H1 (cell line): ENCODE data around the gene TINAG. TPM values are rescaled to one million over a fixed set of nuclear protein-coding genes. Genes with fewer than 3 reads are reported as not detected.
A peak's percentile ranks its signal among the peaks of the same experiment; 100 is the strongest.

Experiments used
- CTCF ChIA-PET: fragments of 300-600 bp; sonication (Branson Sonifier 250); formaldehyde crosslinking; loops from one replicate; lab custom pipeline; 2021; ENCODE audit not compliant: partially characterized antibody; lab: Charles Lee
- POLR2A ChIA-PET: fragments of 300-600 bp; sonication (Branson Sonifier 250); formaldehyde crosslinking; loops from one replicate; lab custom pipeline; 2021; ENCODE audit warnings: inconsistent platforms; ENCODE audit not compliant: partially characterized antibody; lab: Charles Lee
- DNase-seq, 2 experiments: peaks; one replicate each; pipeline versions ENCODE4 v3.0.0 to v3.0.0-alpha.2; 2010 to 2022; ENCODE audit warnings: low spot score in 2 of 2, low read depth in 1 of 2, mixed read lengths in 1 of 2
- FAIRE-seq: peaks from 2 replicates; lab custom pipeline; 2011; peaks lifted over from hg19 to GRCh38; lab: Jason Lieb, UNC
- H2AFZ ChIP-seq: 2 replicates; pipeline ENCODE4 v1.8.1; 2012; ENCODE audit warnings: low read length, inconsistent platforms
- H2AK5ac ChIP-seq: 2 replicates; pipeline ENCODE4 v1.6.1; 2013; ENCODE audit warnings: low read depth, low read length
- H2BK120ac ChIP-seq: replicated peaks from 2 replicates; pipeline ENCODE3; 2013; ENCODE audit warnings: low read depth, low read length, inconsistent platforms
- H2BK12ac ChIP-seq: 2 replicates; pipeline ENCODE4 v1.6.1; 2013; ENCODE audit warnings: low read depth, low read length
- H2BK15ac ChIP-seq: 2 replicates; pipeline ENCODE4 v1.6.1; 2013; ENCODE audit warnings: low read length
- H2BK20ac ChIP-seq: 2 replicates; pipeline ENCODE4 v1.6.1; 2013; ENCODE audit warnings: low read length
- H2BK5ac ChIP-seq: 2 replicates; pipeline ENCODE4 v1.6.1; 2013; ENCODE audit warnings: low read depth, low read length
- H3K14ac ChIP-seq: 2 replicates; pipeline ENCODE4 v1.6.1; 2013; ENCODE audit warnings: inconsistent platforms; ENCODE audit not compliant: insufficient read length
- H3K18ac ChIP-seq: 2 replicates; pipeline ENCODE4 v1.6.1; 2013; ENCODE audit warnings: low read length; ENCODE audit errors: extremely low read depth
- H3K23ac ChIP-seq: 2 replicates; pipeline ENCODE4 v1.6.1; 2013; ENCODE audit warnings: inconsistent platforms; ENCODE audit not compliant: insufficient read length
- H3K23me2 ChIP-seq: 2 replicates; pipeline ENCODE4 v1.6.1; 2013; ENCODE audit warnings: low read depth, low read length
- H3K27ac ChIP-seq: 2 replicates; pipeline ENCODE4 v1.6.1; 2011; ENCODE audit warnings: low read depth, low read length, inconsistent platforms
- H3K27me3 ChIP-seq, 4 experiments: replicated peaks in 1 of 4; 1 replicate in 1 of 4; 2 replicates in 3 of 4; pipeline versions ENCODE4 v1.6.1 to v1.8.1; 2011 to 2013; ENCODE audit warnings: low read length in 3 of 4, mild to moderate bottlenecking in 3 of 4, inconsistent platforms in 2 of 4, mixed read lengths in 2 of 4, moderate library complexity in 1 of 4; ENCODE audit not compliant: control insufficient read depth in 3 of 4, insufficient read depth in 3 of 4; ENCODE audit errors: extremely low read depth in 1 of 4
- H3K36me3 ChIP-seq, 4 experiments: 2 replicates each; pipeline versions ENCODE4 v1.6.1 to v1.8.1; 2011 to 2013; ENCODE audit warnings: mild to moderate bottlenecking in 4 of 4, low read length in 3 of 4, moderate library complexity in 2 of 4, control low read depth in 1 of 4, inconsistent platforms in 1 of 4; ENCODE audit not compliant: insufficient read depth in 4 of 4, control insufficient read depth in 2 of 4
- H3K4ac ChIP-seq: replicated peaks from 2 replicates; pipeline ENCODE3; 2013; ENCODE audit warnings: low read length, low read depth, mixed read lengths, inconsistent platforms; ENCODE audit not compliant: insufficient read length
- H3K4me1 ChIP-seq, 4 experiments: replicated peaks in 1 of 4; 1 replicate in 1 of 4; 2 replicates in 3 of 4; pipeline versions ENCODE4 v1.6.1 to v1.8.1; 2011 to 2013; ENCODE audit warnings: low read length in 3 of 4, inconsistent platforms in 2 of 4, mixed read lengths in 1 of 4; ENCODE audit not compliant: insufficient read depth in 4 of 4, control insufficient read depth in 3 of 4
- H3K4me2 ChIP-seq, 2 experiments: 2 replicates each; pipeline versions ENCODE4 v1.6.1 to v1.8.1; 2011 to 2013; ENCODE audit warnings: low read depth in 2 of 2, low read length in 2 of 2, control low read depth in 1 of 2, inconsistent platforms in 1 of 2, mild to moderate bottlenecking in 1 of 2; ENCODE audit not compliant: insufficient read depth in 1 of 2
- H3K4me3 ChIP-seq, 4 experiments: fragments of 200-600, 300-600 bp in 1 of 4; sonication (generic), shearing (Covaris generic), sonication (Bioruptor Twin) in 1 of 4; 2 replicates each; pipeline versions ENCODE4 v1.5.1 to v1.8.1; 2011 to 2016; ENCODE audit warnings: low read length in 4 of 4, low read depth in 3 of 4, control low read depth in 2 of 4, inconsistent platforms in 2 of 4, mild to moderate bottlenecking in 2 of 4, mixed read lengths in 1 of 4, moderate library complexity in 1 of 4; ENCODE audit not compliant: insufficient read depth in 2 of 4; ENCODE audit errors: extremely low read depth in 1 of 4
- H3K56ac ChIP-seq: replicated peaks from 2 replicates; pipeline ENCODE3; 2013; ENCODE audit warnings: low read depth, mild to moderate bottlenecking, mixed read lengths, low read length, inconsistent platforms; ENCODE audit not compliant: insufficient read length
- H3K79me1 ChIP-seq: 2 replicates; pipeline ENCODE4 v1.6.1; 2013; ENCODE audit warnings: low read depth, low read length, control low read depth
- H3K79me2 ChIP-seq, 2 experiments: 2 replicates each; pipeline versions ENCODE4 v1.6.1 to v1.8.1; 2012 to 2013; ENCODE audit warnings: low read length in 2 of 2, mild to moderate bottlenecking in 2 of 2, inconsistent platforms in 1 of 2; ENCODE audit not compliant: insufficient read depth in 2 of 2, control insufficient read depth in 1 of 2
- H3K9ac ChIP-seq, 4 experiments: replicated peaks in 1 of 4; 1 replicate in 1 of 4; 2 replicates in 3 of 4; pipeline versions ENCODE4 v1.6.1 to v1.8.1; 2011 to 2013; ENCODE audit warnings: low read depth in 3 of 4, low read length in 3 of 4, control low read depth in 2 of 4, mild to moderate bottlenecking in 2 of 4, moderate library complexity in 2 of 4, inconsistent platforms in 1 of 4; ENCODE audit errors: extremely low read depth in 1 of 4
- H3K9me3 ChIP-seq, 2 experiments: 2 replicates each; pipeline versions ENCODE4 v1.6.1 to v1.8.1; 2012 to 2013; ENCODE audit warnings: mild to moderate bottlenecking in 2 of 2, moderate library complexity in 2 of 2, control low read depth in 1 of 2, inconsistent platforms in 1 of 2, low read depth in 1 of 2, low read length in 1 of 2, mixed read lengths in 1 of 2; ENCODE audit not compliant: insufficient read depth in 2 of 2
- H4K20me1 ChIP-seq, 2 experiments: replicated peaks in 1 of 2; 2 replicates each; pipeline versions ENCODE3 to v1.8.1; 2011 to 2013; ENCODE audit warnings: inconsistent platforms in 2 of 2, low read length in 2 of 2, mild to moderate bottlenecking in 1 of 2; ENCODE audit not compliant: insufficient read depth in 2 of 2, control insufficient read depth in 1 of 2
- H4K5ac ChIP-seq: 2 replicates; pipeline ENCODE4 v1.6.1; 2013; ENCODE audit warnings: low read length, low read depth, mixed read lengths, inconsistent platforms; ENCODE audit not compliant: insufficient read length
- H4K8ac ChIP-seq: 2 replicates; pipeline ENCODE4 v1.8.0; 2013; ENCODE audit warnings: mild to moderate bottlenecking, moderate library complexity, low read length, inconsistent platforms; ENCODE audit not compliant: insufficient read depth; ENCODE audit errors: extremely low read depth
- H4K91ac ChIP-seq: replicated peaks from 2 replicates; pipeline ENCODE3; 2013; ENCODE audit warnings: low read length, mixed read lengths, inconsistent platforms; ENCODE audit not compliant: insufficient read length
- CBX5 ChIP-seq: fragments of 300-800, 300-1000 bp; sonication (generic); IDR thresholded peaks from 2 replicates; pipeline ENCODE4 v1.7.1; 2016; ENCODE audit warnings: antibody characterized with exemption, low read length, low read depth
- EGR1 ChIP-seq: IDR thresholded peaks from 2 replicates; pipeline ENCODE4 v1.6.1; 2011; ENCODE audit warnings: low read depth, low read length, borderline replicate concordance
- EZH2 ChIP-seq: fragments of 200-600 bp; sonication (generic); IDR thresholded peaks from 2 replicates; pipeline ENCODE4 v1.7.1; 2012; ENCODE audit warnings: low read depth, mild to moderate bottlenecking, moderate library complexity, low read length, inconsistent platforms; ENCODE audit not compliant: severe bottlenecking
- FOSL1 ChIP-seq: IDR thresholded peaks from 2 replicates; pipeline ENCODE4 v1.6.1; 2011; ENCODE audit warnings: mild to moderate bottlenecking, low read depth, low read length, moderate library complexity; ENCODE audit not compliant: insufficient read depth
- POLR2A ChIP-seq, 2 experiments: IDR thresholded peaks; 1 replicate in 1 of 2; 2 replicates in 1 of 2; pipeline ENCODE4 v1.6.1; 2011; ENCODE audit warnings: low read depth in 2 of 2, low read length in 2 of 2, mild to moderate bottlenecking in 2 of 2; ENCODE audit errors: control extremely low read depth in 1 of 2
- SAP30 ChIP-seq: fragments of 300-600 bp; sonication (generic); IDR thresholded peaks from 2 replicates; pipeline ENCODE4 v1.7.1; 2012; ENCODE audit warnings: low read length, moderate library complexity, mild to moderate bottlenecking, inconsistent platforms; ENCODE audit not compliant: insufficient read depth, insufficient replicate concordance
- SIRT6 ChIP-seq: IDR thresholded peaks from one replicate; pipeline ENCODE4 v1.7.1; 2012; ENCODE audit warnings: low read length, inconsistent platforms
- TEAD4 ChIP-seq: IDR thresholded peaks from 2 replicates; pipeline ENCODE4 v1.6.1; 2012; ENCODE audit warnings: low read depth, low read length, inconsistent platforms, mixed read lengths
- USF2 ChIP-seq: IDR thresholded peaks from 2 replicates; pipeline ENCODE4 v1.6.1; 2011; ENCODE audit warnings: low read length, improper control_type of control experiment
- YY1 ChIP-seq: IDR thresholded peaks from 2 replicates; pipeline ENCODE4 v1.6.1; 2011; ENCODE audit warnings: low read depth, mild to moderate bottlenecking, low read length
- WGBS, 2 experiments: shearing (Covaris generic) in 1 of 2; methylation state at CpG; one replicate each; pipeline versions ENCODE4 v1.1.6 to v1.1.7; 2013 to 2015; ENCODE audit warnings: low lambda C conversion rate in 2 of 2, mixed read lengths in 2 of 2, inconsistent platforms in 1 of 2, low coverage in 1 of 2, missing lambda C conversion rate in 1 of 2; ENCODE audit not compliant: insufficient replicate concordance in 2 of 2, insufficient coverage in 1 of 2, insufficient read length in 1 of 2; ENCODE audit errors: extremely low coverage in 1 of 2, missing lambda C conversion rate in 1 of 2; 5-methylcytosine and 5-hydroxymethylcytosine counted together
- polyA plus RNA-seq, 7 experiments: library from polyadenylated mRNA; depleted of rRNA in 3 of 7; stranded (reverse) in 5 of 7; unstranded in 2 of 7; fragments of >200 nt in 5 of 7; fragments of 200-250 nt in 2 of 7; gene quantifications; 1 replicate in 5 of 7; 2 replicates in 1 of 7; 4 replicates in 1 of 7; pipeline versions ENCODE4 v1.2.1 to v1.2.3, GENCODE V29; 2011 to 2013; ENCODE audit warnings: missing spikeins in 2 of 7, mixed read lengths in 2 of 7
- total RNA-seq: library from RNA; stranded (reverse); fragmentation: NEBNext Ultra II Directional; extraction: Animal tissue kit (Norgen Biotek cat#: 25700); gene quantifications from 2 replicates; pipeline ENCODE4 v1.2.1, GENCODE V29; 2021

TINAG gene
- total and polyA plus RNA-seq, 2 of the 8 experiments (the other 6 are each of a cell fraction or from before 2014, with no cell fraction given) = not detected

DNA sequence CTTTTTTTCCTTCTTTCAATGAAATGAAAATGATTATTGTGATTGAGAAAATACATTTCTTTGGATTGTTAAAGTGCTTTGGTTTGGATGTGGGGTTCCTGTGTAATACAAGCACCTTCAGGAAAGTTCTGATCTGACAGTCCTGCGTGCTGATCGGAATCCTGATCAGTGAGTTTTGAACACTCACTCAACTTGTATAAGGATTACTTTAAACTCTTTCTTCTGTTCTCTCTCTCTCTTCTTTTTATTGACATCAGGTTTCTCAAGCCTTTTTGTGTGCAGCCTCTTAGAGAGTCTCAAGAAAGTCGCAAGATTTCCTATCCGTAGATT lies 710 bp downstream of the TINAG start:
- H2BK15ac ChIP-seq = no peak overlapping the region
- 0 out of 2 replicates have a peak overlapping the region, but pooled peaks have one; percentile 62 for H2AFZ ChIP-seq
- H2BK120ac ChIP-seq = no peak overlapping the region
- POLR2A ChIA-PET = no interaction called here
- no peak overlapping the region for H2AK5ac ChIP-seq
- H3K9me3 ChIP-seq = no peaks in the 10 kb centered on the region
- no peak overlapping the region for H4K91ac ChIP-seq
- no peaks in the 10 kb centered on the region for H3K4me1 ChIP-seq
- H3K18ac ChIP-seq = no peak overlapping the region
- H3K4ac ChIP-seq = no peak overlapping the region
- H2BK20ac ChIP-seq = no peak overlapping the region
- H4K20me1 ChIP-seq = no peaks in the 10 kb centered on the region
- H3K36me3 ChIP-seq = no peaks in the 10 kb centered on the region
- no peak overlapping the region for H4K8ac ChIP-seq
- H3K79me2 ChIP-seq = no peaks in the 10 kb centered on the region
- H3K27me3 ChIP-seq = no peaks in the 10 kb centered on the region
- no peak overlapping the region for H3K56ac ChIP-seq
- no peak overlapping the region for H3K9ac ChIP-seq
- H3K14ac ChIP-seq = no peak overlapping the region
- H3K79me1 ChIP-seq = no peaks in the 10 kb centered on the region
- TF ChIP-seq FOSL1 (no peak), EZH2 (no peak), YY1 (no peak), EGR1 (no peak), POLR2A (IDR thresholded peaks at IDR 0.05; ENCODE audit: control extremely low read depth in 1 of 2, low read depth in 2 of 2, low read length in 2 of 2) (no peak), TEAD4 (no peak), SIRT6 (no peak), USF2 (no peak), SAP30 (no peak), CBX5 (no peak)
- no peak overlapping the region for H3K27ac ChIP-seq
- FAIRE-seq (no peak), DNase-seq (no peak)
- H3K4me2 ChIP-seq = no peak overlapping the region
- H3K4me3 ChIP-seq = no peak overlapping the region
- no peak overlapping the region for H2BK5ac ChIP-seq
- H3K23ac ChIP-seq = no peak overlapping the region
- no peak overlapping the region for H4K5ac ChIP-seq
- H2BK12ac ChIP-seq = no peak overlapping the region
- H3K23me2 ChIP-seq = no peaks in the 10 kb centered on the region
- CTCF ChIA-PET = no interaction called here
- 93% methylated on average over 4 of the region's 4 CpGs; no CpG with 5 or more reads in 1 of the 2 experiments for WGBS, 2 experiments
